ENCODE data around the gene OR12D3.
"Not testable (repeated sequence)": the region's sequence is repeated elsewhere in the genome, so short reads cannot be mapped to it uniquely, and the experiment has no call there.

Gene OR12D3

GRCh38 chr6:29399525-29399924, 24.4 kb upstream of the OR12D3 start:
- no peak overlapping the region for H3K4me3 ChIP-seq (replicated peaks; ENCODE audit: low read depth, low read length)
- no peak for TF ChIP-seq CTCF (IDR thresholded peaks at IDR 0.05; ENCODE audit: low read depth, low read length, missing control alignments)
- no peak for DNase-seq (ENCODE audit: extremely low read depth, low read depth)

- TF ChIP-seq CTCF (IDR thresholded peaks at IDR 0.05; ENCODE audit: low read depth, low read length, missing control alignments): no peak
- DNase-seq (ENCODE audit: extremely low read depth, low read depth): no peak
- H3K4me3 ChIP-seq (replicated peaks; ENCODE audit: low read depth, low read length): no peak within 1 kb of the TSS
Measured at GRCh38 chr6:29395331-29395730, 20.2 kb upstream of the OR12D3 start, which contains the start of gene OR12D2. OR12D2 (plus strand) TSS chr6:29395631; CDS start chr6:29396700, 1,069 bp downstream.

GRCh38 chr6:29388533-29388932, 13.4 kb upstream of the OR12D3 start:
- DNase-seq (ENCODE audit: extremely low read depth, low read depth): no peak
- no peak for TF ChIP-seq CTCF (IDR thresholded peaks at IDR 0.05; ENCODE audit: low read depth, low read length, missing control alignments)
- H3K4me3 ChIP-seq (replicated peaks; ENCODE audit: low read depth, low read length): no peak overlapping the region

GRCh38 chr6:29376003-29376402, 912 bp upstream of the OR12D3 start:
- no peak overlapping the region for H3K4me3 ChIP-seq (replicated peaks; ENCODE audit: low read depth, low read length)
- no peak for DNase-seq (ENCODE audit: extremely low read depth, low read depth)
- TF ChIP-seq CTCF (IDR thresholded peaks at IDR 0.05; ENCODE audit: low read depth, low read length, missing control alignments): no peak

- no peak for DNase-seq (ENCODE audit: extremely low read depth, low read depth)
- no peak for TF ChIP-seq CTCF (IDR thresholded peaks at IDR 0.05; ENCODE audit: low read depth, low read length, missing control alignments)
- H3K4me3 ChIP-seq (replicated peaks; ENCODE audit: low read depth, low read length): no peak within 1 kb of the TSS
Measured at GRCh38 chr6:29368765-29369164, 6.3 kb downstream of the OR12D3 start, which contains the start of gene OR5V1. OR5V1 (minus strand) TSS chr6:29368865; CDS start chr6:29356195, 12,670 bp downstream.

GRCh38 chr6:29355603-29356002, 19.5 kb downstream of the OR12D3 start:
- DNase-seq (ENCODE audit: extremely low read depth, low read depth): no peak
- no peak overlapping the region for H3K4me3 ChIP-seq (replicated peaks; ENCODE audit: low read depth, low read length)
- no peak for TF ChIP-seq CTCF (IDR thresholded peaks at IDR 0.05; ENCODE audit: low read depth, low read length, missing control alignments)

- no peak overlapping the region for H3K4me3 ChIP-seq (replicated peaks; ENCODE audit: low read depth, low read length)
- DNase-seq (ENCODE audit: extremely low read depth, low read depth): no peak
- no peak for TF ChIP-seq CTCF (IDR thresholded peaks at IDR 0.05; ENCODE audit: low read depth, low read length, missing control alignments)
Measured at GRCh38 chr6:29354980-29355379, 20.1 kb downstream of the OR12D3 start.

GRCh38 chr6:29349348-29349747, 25.7 kb downstream of the OR12D3 start:
- not testable (repeated sequence) for DNase-seq (ENCODE audit: extremely low read depth, low read depth); H3K4me3 ChIP-seq (replicated peaks; ENCODE audit: low read depth, low read length)
